DMS153 treated with DMSO at 0.1 percent for 48 hours (cell line): ENCODE data around the gene GC.
"Not testable (repeated sequence)": the region's sequence is repeated elsewhere in the genome, so short reads cannot be mapped to it uniquely, and the experiment has no call there.

ENCODE experiments used
- DNase-seq: peaks from one replicate; lab custom pipeline; 2025; ENCODE audit not compliant: unreplicated experiment; lab: John Stamatoyannopoulos, UW

The GC gene, protein sequence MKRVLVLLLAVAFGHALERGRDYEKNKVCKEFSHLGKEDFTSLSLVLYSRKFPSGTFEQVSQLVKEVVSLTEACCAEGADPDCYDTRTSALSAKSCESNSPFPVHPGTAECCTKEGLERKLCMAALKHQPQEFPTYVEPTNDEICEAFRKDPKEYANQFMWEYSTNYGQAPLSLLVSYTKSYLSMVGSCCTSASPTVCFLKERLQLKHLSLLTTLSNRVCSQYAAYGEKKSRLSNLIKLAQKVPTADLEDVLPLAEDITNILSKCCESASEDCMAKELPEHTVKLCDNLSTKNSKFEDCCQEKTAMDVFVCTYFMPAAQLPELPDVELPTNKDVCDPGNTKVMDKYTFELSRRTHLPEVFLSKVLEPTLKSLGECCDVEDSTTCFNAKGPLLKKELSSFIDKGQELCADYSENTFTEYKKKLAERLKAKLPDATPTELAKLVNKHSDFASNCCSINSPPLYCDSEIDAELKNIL

GRCh38 chr4:71783972-71784371 is at the start of gene GC:
GC (minus strand) TSS chr4:71784079; CDS start chr4:71784018, 61 bp downstream.
- DNase-seq, result no peak

- DNase-seq, result no peak
Observed at GRCh38 chr4:71833232-71833900, 49.5 kb upstream of the GC start.

GRCh38 chr4:71832049-71832448 is 48.2 kb upstream of the GC start:
- no peak for DNase-seq

DNA sequence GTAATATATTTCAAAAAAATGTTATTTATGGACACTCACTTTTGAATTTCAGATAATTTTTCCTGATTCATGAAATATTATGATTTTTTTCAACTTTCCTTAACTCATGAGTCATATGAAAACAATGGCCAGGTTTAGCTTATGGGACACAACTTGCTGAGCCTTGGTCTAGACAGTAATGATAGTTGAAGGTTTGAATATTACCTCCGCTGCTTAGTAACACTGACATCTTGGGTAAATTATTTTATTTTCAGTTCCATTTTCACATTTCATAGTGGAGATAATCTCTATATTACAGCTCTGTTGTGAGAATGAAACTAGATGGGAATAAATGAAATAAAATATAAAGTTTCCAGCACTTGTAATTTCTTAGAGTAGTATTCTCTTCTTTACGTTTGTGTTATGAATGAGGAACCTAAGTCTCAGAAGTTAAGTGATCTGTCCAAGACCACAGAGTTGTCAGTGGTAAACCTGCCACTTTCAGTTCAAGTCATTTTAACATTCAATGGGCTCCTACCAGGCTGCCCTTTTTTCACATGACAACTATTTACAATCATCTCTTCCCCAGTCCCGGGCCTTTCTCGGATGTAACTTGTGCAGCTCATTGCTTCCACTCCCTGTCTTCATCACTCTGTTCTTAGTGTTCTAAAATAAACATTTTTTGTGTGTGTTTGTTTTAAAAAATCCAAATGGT is 46.8 kb upstream of the GC start:
- DNase-seq, result no peak

DNA sequence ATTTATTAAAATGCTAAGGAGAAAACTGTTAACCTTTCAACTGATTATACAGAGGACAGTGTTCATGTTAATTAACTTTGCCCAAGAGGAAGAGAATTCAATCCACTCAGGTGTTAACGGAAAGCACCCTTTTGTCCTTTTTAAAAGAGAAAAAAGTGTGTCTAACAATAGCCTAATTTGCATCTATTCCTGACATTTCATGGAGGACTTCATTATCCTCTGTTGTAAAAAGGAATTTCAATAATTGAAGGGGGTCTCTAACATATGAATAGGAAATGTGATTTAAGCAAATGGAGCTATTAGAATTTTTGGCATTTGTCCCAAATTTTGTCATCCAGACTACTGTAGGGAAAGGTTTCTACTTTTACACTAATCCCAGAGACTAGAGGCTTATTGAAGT is 44.6 kb upstream of the GC start:
- DNase-seq, result no peak

DNA sequence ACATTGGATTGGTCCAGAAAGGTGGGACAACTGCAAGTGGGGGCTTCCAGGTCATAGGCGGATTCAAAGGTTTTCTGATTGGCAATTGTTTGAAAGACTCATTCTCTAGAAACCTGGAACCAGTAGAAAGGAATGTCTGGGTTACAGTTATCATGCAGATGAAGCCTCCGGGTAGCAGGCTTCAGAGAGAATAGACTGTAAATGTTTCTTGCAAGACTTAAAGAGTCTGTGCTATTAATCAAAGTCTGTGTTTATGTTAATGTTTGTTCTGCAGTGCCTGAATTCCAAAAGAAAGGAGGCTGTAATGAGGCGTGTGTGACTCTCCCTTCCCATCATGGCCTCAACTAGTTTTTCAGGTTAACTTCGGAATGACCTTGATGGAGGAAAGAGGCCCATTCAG is 43.9 kb upstream of the GC start:
- no peak for DNase-seq

- no peak for DNase-seq
Observed at GRCh38 chr4:71816676-71817303, 32.9 kb upstream of the GC start.

DNA sequence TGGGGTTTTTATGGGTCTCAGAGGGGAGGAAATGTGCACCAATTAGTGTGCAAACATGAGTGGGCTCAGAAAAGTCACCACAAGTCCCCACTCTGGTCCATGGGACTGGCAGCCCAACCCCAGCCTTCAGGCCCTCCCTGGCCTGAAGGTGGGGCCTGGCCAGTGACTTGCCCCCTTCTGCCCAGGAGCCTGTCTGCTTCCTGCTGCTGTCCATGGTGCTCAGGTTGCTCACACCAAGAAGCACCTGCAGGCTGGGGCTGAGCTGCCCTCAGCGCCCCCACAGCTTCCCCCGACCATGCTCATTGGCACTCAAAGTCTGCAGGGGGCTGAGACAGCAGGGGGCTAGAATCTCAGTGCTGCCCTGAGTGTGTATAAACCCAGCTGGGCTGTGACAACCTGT is 30.6 kb upstream of the GC start:
- no peak for DNase-seq

DNA sequence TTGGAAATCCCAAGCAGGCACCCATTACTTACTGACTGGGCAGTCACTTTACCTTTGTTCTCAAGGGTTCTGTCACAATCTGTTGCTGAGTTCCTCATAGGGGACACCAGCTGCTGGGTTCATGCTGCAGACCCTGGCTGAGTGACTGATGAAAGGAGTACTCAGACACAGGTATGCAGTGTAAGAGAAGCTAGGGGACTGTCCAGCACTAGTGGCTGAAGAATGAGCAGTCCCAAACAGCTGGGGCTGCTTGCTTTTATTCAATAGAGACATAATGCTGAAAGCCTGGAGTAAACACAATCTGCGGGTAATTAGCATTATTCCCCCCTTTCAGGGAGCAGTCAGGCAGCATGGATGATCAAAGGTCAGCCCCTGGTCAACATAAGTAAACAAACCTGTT is 25.9 kb upstream of the GC start:
- DNase-seq, result not testable (repeated sequence)

GRCh38 chr4:71807469-71807868 is 23.6 kb upstream of the GC start:
- no peak for DNase-seq

DNA sequence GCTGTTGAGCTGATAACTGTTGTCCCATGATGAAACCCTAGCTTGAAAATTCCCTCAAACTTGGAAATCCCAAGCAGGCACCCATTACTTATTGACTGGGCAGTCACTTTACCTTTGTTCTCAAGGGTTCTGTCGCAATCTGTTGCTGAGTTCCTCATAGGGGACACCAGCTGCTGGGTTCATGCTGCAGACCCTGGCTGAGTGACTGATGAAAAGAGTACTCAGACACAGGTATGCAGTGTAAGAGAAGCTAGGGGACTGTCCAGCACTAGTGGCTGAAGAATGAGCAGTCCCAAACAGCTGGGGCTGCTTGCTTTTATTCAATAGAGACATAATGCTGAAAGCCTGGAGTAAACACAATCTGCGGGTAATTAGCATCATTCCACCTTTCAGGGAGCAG is 21.4 kb upstream of the GC start:
- not testable (repeated sequence) for DNase-seq

- not testable (repeated sequence) for DNase-seq
Observed at GRCh38 chr4:71804017-71804697, 20.3 kb upstream of the GC start.

GRCh38 chr4:71785959-71786358 is 2.1 kb upstream of the GC start:
- DNase-seq, result no peak

- no peak for DNase-seq
Observed at GRCh38 chr4:71784569-71785197, 804 bp upstream of the GC start.

DNA sequence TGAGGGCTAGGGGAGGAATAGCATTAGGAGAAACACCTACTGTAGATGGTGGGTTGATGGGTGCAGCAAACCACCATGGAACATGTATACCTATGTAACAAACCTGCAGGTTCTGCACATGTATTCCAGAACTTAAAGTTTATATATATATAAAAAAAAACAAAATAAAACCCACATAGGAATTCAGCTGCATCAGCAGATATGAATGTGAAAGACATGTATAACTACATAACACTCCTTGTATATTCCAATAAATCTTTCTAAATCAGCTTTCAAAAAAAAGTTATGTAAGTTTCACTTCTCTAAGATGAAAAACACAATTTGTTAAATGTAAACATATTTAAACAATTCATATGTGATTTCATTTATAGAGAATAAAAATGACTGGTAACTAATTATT is 6.0 kb downstream of the GC start:
- no peak for DNase-seq

GRCh38 chr4:71775449-71775848 is 8.4 kb downstream of the GC start:
- no peak for DNase-seq

GRCh38 chr4:71774136-71774535 is 9.7 kb downstream of the GC start:
- no peak for DNase-seq

DNA sequence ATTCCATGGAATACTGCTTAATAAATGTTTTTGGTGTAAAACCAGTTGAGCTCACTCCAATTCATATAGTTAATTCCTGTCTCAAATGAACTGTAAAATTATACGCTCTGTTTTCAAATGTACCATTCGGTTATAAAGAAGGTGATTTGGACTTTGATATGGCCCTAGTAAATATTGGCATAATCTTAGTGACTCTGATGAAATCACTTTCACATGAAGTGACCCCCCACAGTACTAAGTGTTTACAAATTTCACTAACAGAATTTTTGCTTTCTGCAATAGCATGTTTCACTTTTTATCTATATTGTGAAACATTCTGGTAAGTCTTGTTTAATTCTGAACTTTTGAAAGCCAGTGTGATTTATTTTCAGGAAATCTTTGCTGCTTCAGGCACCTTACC is 10.9 kb downstream of the GC start:
- no peak for DNase-seq

DNA sequence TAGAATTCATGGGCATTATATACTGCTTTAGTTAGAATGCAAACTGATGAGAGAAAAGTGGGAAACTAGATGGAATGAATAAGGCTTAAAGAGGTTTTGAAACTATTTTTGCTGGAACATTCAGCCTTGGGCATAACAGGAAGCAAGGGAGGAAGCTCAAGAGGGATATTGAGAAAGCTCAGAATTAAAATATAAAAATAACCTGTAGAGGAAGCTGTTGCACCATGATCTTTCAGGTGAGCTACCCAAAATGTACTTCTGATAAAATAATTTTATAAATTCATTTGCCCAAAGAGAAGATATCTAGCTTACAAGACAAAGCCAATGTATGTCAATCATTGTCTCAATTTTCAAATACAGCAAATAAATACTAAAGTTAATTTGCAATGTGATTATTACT is 11.3 kb downstream of the GC start:
- peak; percentile 23 for DNase-seq

DNA sequence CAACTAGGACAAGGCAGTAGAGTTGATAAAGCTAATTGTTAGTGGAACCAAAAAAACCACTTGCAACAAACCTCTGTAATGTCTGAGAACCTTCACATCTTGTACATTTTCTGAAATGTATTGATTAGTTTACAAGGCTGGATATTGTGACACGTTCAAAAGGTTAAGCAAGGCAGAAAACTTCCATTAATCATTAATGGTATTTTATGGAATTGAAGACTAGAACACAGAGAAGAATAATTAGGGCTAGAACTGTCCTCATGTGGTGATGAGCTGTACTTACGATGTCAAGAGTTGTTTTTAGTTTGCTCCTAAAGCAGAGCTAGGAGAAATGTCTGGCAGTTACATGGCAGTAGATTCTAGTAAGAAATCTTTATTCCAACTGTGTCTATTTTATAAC is 12.3 kb downstream of the GC start:
- no peak for DNase-seq
